ENCODE results near the gene CSNK2B.

CSNK2B gene

DNA sequence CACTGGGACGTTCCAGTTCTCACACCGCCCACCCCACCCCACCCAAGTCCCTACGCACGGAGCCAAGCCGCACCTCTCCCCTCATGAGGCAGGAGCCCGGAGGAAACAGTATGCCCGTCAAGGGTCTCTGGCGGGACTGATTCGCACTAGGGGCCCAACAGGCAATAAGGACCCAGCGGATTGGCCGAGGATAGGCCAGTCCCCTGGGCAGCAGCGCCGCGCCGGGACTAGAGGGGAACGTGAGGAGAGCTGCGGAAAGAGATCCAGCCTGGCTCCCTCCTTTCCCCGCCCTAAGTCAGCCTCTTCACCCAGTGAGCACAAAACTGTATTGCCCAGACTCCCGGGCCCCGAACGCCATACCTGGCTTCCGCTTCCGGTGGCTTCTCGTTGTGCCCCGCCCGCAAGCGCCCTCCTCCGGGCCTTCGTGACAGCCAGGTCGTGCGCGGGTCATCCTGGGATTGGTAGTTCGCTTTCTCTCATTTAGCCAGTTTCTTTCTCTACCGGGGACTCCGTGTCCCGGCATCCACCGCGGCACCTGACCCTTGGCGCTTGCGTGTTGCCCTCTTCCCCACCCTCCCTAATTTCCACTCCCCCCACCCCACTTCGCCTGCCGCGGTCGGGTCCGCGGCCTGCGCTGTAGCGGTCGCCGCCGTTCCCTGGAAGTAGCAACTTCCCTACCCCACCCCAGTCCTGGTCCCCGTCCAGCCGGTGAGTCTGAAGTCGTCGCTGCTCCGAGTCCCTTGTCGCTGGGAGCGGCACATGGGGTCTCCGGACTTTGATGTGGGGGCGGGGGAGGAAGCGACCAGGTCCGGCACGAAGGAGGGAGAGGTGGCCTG, at the start of gene CSNK2B:
Gene CSNK2B, plus strand, starts transcription at position 580 of the 836 bp plus-strand sequence. CDS start 752 bp downstream, outside the sequence.
- peak; percentile 96 to 99 for DNase-seq (ENCODE audit: low read depth in 2 of 2)

DNA sequence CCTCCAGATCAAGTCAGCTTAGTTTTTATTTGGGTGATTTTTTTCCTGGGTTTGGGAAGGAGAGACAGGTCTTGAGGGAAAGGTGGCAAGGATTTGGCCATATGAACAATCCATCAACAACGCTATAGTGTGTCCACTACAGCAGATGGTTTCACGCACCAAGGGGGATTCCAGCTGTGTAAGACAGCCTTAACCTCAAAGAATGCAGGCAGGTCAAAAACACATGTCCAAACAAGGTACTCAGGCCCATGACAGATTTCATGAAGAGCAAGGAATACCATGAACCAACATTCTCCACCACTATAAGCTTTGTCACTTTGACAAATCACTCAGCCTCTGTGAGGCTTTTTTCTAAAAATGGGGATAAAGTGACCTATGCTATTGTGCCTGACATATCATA, 48.9 kb upstream of the CSNK2B start:
- no peak for DNase-seq (ENCODE audit: low read depth in 2 of 2)

DNA sequence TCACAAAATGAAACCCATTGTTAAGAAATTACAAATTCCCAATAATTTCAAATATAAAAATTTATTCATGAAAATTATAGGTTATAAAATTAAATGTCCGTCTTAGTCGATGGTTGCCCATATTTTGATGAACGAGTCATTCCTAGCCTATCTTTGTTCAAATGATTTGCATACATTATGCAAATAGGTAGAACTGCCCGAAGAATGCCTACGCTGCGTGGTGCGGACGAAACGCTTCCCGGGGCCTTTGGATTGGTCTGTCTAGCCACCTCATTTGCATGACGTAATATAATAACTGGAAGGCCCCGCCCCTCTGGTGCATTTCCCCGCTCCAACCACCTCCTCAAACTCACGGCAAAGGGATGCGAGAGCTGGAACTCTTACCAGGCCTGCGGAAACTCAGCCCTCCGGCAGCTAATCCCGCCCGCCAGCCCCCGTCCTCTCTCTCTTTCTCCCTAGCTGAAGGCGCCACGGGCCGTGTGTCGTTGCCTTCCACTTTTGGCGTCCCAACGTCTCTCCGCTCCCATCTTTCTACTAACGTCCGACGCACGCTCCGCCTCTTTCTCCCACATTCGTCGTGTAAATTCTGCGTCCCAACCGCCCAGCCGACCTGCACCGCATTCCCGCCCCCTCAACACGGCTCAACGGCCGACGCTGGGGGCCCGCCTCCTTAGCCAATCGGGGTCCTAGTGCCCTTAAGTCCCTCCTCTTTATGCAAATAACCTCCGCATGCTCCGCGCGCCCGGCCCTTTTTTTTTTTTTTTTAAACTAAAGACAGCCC, 45.9 kb upstream of the CSNK2B start:
- peak; percentile 97 to 98 for DNase-seq (ENCODE audit: low read depth in 2 of 2)

DNA sequence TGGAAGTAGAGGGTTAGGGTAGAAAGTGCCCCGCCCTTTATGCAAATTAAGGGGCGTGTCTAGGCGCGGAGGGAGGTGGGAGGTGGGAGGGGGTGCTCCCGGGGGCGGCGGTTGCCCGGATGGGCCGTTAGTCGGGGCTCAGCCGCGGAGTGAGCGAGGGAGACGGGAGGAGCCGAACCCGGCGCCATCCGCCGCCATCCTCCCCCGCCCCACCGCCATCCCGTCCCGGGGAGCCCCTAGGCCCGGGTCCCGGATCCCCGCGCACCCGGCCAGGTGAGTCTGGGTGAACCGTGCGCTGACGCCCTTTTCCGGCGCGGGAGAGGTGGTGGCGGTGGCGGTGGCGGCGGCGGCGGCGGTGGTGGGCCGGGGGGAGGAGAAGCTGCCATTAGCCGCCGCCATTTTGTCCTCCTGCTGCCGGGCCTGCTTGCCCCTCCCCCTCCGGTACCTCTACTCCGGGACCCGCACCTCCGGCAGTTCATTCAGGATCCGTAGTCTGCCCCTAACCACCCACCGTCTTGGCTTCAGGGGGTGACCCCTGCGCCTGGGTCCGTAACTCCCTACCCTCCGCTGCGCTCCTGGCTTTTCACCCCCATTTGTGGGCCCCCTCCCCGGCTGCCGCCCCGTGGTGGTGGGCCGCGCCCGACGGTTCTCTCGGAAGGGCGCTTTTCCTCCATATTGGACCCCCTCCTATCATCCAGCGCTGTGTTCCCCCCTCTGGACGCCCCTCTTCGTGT, 45.1 kb upstream of the CSNK2B start, which contains the start of gene PRRC2A:
Gene PRRC2A, plus strand, starts transcription at position 130 of the 734 bp plus-strand sequence. CDS start 2,075 bp downstream, outside the sequence.
- peak; percentile 76 to 96 for DNase-seq (ENCODE audit: low read depth in 2 of 2)

DNA sequence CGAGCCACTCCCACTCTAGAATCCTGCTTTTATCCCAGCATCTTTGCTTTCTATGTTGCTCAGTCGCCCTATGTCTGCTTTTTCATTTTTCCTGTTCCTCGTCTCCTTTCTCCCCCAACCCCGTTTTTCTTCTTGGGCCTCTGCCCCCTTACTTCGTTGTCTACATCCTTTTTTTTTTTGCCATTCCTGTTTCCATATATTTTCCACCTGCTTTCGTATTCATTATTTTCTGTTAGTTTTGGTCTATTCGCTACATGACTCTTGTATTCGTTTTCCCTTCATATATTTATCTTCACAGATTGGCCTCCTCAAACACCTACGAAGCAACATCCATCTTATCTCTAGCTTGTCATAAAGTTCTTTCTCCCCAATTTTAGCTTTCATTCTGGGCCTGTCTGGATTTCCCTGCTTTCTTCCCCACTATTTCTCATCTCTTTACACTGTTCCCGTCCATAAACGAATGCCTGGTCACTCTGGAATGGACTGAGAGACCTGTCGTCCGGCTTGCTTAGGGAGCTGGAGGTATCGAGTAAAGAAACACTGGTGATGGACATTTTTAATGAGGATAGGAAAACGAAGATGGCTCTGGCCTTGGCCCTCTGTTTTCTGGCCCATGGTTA, 44.5 kb upstream of the CSNK2B start:
- no peak for DNase-seq (ENCODE audit: low read depth in 2 of 2)

DNA sequence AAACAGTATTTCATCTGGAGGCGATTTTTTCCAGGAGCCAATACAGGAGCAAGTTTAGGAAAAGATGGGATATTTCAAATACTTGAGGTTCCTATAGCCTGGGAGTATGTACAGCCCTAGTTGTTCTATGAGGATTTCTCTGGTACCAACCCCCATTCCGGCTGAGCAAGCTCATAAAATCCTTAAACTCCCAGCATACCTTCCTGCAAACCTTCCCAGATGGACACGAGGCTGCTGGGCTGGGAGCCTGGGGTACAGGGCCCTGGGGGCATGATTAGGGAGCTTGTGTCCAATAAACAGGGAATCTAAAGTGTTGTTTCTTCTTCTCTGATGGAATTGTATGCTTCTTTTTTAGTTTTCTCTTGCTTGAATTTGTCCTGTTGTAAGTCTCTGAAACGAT, 43.9 kb upstream of the CSNK2B start:
- DNase-seq (ENCODE audit: low read depth in 2 of 2): no peak

DNA sequence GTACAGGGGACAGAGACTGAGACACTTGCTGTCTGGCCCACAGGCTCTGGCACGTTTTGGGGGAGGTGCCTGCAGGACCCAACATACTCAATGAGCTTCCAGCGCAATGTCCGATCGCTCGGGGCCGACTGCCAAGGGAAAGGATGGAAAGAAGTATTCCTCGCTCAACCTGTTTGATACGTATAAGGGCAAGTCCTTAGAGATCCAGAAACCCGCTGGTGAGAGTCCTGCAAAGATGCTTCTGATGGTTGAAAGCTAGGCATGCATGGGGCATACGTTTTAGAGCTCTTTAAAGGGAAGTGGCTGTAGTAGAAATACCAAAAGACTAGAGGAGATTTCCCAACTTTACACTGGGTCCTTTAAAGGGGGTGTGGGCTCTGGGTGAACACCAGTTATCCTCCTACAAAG, 43.2 kb upstream of the CSNK2B start:
- DNase-seq (ENCODE audit: low read depth in 2 of 2): no peak

DNA sequence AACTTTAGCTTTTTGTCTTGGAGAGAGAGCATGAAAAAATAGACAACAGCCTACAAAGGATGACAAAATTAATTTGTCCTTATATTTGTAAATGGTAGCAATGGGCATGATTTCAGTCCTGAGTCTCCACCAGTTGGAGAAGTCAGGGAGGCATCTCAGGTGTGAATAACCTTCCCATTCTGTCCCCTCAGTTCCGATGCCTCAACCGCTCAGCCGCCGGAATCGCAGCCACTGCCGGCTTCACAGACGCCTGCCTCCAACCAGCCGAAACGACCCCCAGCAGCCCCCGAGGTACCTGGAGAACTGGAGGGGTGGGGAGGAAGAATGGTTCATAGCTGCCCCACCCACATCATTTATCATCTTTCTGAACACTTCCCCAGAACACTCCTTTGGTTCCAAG, 41.8 kb upstream of the CSNK2B start:
- DNase-seq (ENCODE audit: low read depth in 2 of 2): no peak

DNA sequence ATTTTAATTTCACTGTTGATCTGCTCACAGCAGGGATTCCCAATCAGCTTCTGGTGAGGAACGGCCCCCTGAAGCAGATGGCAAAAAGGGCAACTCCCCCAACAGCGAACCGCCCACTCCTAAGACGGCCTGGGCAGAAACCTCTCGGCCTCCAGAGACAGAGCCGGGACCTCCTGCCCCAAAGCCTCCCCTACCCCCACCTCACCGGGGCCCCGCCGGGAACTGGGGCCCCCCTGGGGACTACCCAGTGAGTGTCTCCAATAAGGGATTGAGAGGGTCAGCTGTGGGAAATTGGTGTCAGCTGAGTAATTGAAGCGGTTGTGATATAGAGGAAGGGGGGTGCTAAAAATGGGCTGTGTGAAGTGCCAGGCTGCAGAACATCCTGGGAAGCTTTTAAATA, 38.9 kb upstream of the CSNK2B start:
- DNase-seq (ENCODE audit: low read depth in 2 of 2): no peak

DNA sequence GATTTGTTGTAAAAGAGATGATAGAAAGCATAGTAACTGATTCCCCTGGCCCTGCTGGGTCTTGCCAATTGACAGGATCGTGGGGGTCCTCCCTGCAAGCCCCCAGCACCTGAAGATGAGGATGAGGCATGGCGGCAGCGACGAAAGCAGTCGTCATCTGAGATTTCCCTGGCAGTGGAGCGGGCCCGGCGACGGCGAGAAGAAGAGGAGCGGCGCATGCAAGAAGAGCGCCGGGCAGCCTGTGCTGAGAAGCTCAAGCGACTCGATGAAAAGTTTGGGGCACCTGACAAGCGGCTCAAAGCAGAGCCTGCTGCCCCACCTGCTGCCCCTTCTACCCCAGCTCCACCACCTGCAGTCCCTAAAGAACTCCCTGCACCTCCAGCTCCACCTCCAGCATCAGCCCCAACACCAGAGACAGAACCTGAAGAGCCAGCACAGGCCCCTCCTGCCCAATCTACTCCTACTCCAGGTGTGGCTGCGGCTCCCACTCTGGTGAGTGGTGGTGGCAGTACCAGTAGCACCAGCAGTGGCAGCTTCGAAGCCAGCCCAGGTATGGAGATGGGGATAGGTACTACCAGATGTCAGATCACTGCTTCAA, 38.1 kb upstream of the CSNK2B start:
- no peak for DNase-seq (ENCODE audit: low read depth in 2 of 2)

DNA sequence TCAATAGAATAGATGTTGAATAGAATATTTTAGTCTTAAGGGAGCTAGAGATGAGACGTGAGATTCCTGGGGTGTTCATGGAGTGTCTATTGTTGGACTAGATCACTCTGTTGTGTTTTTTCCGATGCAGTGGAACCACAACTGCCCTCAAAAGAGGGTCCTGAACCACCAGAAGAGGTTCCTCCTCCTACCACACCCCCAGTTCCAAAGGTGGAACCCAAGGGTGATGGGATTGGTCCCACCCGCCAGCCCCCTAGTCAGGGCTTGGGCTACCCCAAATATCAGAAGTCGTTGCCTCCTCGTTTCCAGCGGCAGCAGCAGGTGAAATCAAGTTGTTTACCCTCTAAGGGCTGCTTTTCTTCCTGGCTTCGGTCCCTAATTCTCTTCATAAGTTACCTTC, 36.9 kb upstream of the CSNK2B start:
- DNase-seq (ENCODE audit: low read depth in 2 of 2): no peak

DNA sequence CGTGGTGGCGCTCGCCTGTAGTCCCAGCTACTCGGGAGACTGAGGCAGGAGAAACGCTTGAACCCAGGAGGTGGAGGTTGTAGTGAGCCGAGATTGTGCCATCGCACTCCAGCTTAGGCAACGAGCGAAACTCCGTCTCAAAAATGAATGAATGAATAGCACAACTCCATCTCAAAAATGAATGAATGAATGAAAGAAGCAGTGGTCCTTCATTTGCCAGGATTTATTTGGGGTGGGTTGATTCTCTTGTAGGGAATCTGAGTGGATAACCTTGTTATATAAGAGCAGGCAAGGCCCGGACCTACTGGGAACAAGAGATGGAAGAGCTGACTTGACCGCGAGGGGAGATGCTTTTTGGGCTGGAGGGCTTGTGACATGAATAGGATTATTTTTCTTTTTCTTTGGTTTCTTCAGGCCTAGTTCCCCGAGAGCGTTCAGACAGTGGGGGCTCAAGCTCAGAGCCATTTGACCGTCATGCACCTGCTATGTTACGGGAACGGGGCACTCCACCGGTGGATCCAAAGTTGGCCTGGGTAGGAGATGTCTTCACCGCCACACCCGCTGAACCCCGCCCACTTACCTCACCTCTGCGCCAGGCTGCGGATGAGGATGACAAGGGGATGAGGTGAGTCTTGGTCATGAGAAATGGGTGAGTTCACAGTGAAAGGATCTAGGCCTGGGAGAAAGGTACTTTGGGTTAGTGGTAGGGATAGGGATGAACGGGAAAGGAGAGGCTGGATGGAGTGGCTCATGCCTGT, 35.5 kb upstream of the CSNK2B start:
- DNase-seq (ENCODE audit: low read depth in 2 of 2): no peak

DNA sequence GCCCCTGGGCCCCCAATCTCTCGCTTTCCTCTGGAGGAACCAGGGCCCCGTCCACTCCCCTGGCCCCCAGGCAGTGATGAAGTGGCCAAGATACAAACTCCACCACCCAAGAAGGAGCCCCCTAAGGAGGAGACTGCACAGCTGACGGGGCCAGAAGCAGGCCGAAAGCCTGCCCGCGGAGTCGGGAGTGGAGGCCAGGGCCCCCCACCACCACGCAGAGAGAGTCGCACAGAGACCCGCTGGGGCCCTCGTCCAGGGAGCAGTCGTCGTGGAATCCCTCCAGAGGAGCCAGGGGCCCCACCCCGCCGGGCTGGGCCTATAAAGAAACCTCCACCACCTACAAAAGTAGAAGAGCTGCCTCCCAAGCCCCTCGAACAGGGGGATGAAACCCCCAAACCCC, 34.7 kb upstream of the CSNK2B start:
- no peak for DNase-seq (ENCODE audit: low read depth in 2 of 2)

DNA sequence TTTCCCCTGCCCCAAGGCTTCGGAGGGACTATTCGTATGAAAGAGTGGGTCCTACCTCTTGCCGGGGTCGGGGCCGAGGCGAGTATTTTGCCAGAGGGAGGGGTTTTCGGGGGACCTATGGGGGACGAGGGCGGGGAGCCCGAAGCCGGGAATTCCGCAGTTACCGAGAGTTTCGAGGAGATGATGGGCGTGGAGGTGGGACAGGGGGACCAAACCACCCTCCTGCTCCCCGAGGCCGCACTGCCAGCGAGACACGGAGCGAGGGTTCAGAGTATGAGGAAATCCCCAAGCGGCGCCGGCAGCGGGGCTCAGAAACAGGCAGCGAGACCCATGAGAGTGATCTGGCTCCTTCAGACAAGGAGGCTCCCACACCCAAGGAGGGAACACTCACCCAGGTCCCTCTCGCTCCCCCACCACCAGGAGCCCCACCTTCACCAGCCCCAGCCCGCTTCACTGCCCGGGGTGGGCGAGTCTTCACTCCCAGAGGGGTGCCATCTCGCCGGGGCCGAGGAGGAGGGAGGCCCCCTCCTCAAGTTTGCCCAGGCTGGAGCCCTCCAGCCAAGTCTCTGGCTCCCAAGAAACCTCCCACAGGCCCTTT, 34.1 kb upstream of the CSNK2B start:
- DNase-seq (ENCODE audit: low read depth in 2 of 2): no peak

DNA sequence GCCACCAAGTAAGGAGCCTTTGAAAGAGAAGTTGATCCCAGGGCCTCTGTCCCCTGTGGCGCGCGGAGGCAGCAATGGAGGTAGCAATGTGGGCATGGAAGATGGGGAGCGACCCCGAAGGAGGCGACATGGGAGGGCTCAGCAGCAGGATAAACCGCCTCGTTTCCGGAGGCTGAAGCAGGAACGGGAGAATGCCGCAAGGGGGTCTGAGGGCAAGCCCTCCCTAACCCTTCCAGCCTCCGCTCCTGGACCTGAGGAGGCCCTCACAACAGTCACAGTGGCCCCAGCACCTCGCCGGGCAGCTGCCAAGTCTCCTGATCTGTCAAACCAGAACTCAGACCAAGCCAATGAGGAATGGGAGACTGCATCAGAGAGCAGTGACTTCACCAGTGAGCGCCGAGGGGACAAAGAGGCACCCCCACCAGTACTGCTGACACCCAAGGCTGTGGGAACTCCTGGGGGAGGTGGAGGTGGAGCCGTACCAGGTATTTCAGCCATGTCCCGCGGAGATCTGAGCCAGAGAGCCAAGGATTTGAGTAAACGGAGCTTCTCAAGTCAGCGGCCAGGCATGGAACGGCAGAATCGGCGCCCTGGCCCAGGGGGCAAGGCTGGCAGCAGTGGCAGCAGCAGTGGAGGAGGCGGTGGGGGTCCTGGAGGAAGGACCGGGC, 33.5 kb upstream of the CSNK2B start:
- DNase-seq (ENCODE audit: low read depth in 2 of 2): no peak

DNA sequence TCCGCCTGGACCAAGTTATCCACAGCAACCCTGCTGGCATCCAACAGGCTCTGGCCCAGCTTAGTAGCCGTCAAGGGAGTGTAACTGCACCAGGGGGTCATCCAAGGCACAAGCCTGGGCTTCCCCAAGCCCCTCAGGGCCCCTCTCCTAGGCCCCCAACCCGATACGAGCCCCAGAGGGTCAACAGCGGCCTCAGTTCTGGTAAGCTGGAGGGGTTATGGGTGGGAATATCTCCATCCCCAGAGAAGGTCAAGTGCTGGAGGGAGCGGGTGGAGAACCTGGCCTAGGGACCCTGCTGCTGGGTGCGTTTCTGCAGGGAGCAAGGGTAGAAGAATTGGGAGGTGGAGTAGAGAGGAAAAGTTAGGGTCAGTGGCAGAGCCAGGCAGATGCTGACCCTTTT, 32.4 kb upstream of the CSNK2B start:
- DNase-seq (ENCODE audit: low read depth in 2 of 2): no peak

DNA sequence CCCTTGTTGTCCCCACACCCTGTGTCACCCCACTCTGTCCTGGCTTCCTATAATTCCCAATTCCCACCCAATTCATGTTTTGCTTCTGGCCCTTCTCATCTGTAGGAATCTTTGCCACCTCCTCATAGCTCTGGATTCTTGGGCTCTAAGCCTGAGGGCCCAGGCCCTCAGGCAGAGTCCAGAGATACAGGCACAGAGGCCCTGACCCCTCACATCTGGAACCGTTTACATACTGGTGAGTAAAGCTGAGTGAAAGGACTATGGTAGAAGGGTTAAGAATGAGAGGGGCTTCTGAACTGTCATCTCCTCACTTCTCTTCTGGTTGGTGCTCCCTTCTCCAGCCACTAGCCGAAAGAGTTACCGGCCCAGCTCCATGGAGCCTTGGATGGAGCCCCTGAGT, 31.7 kb upstream of the CSNK2B start:
- no peak for DNase-seq (ENCODE audit: low read depth in 2 of 2)

DNA sequence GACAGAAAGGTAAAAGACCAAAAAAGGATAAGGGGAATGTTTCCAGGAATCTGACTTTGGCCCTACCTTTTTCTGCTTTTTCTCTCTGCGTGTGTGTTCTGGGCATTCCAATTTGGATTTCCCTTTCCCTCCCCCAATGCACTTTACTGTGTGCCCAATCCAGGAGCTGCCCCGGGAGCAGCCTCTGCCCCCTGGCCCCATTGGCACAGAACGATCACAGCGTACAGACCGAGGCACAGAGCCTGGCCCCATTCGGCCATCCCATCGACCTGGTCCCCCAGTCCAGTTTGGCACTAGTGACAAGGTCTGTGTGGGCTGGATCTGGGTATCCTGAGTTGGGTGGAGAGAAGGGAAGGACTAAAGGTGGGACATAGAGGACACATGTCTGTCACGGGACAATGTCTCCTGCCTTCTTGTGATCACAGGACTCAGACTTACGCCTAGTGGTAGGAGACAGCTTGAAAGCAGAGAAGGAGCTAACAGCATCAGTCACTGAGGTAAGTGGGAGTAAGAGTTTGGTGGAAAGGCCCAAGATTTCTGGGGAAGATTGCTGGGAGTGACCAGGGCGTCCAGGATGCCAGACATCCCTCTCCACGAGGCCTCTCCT, 30.8 kb upstream of the CSNK2B start:
- no peak for DNase-seq (ENCODE audit: low read depth in 2 of 2)

Measured in stimulated activated CD4-positive, alpha-beta T cell treated with anti-CD3 and anti-CD28 coated beads, Interleukin-15, amount 100 ng/mL, for 48 hours (primary cell).